Measurements from ENCODE around the gene SLC2A8.

Gene SLC2A8

GRCh38 chr9:127358023-127358535 is 38.9 kb upstream of the SLC2A8 start:
- Histone ChIP-seq H3K36me3 (ENCODE audit: insufficient read depth, low read length) (no peaks in the 10 kb centered on the region), H2AFZ (ENCODE audit: low read length) (no peak overlapping the region), H4K20me1 (ENCODE audit: insufficient read depth, low read length, poor library complexity, severe bottlenecking) (no peaks in the 10 kb centered on the region), H3K4me3 (ENCODE audit: low read length, poor library complexity, severe bottlenecking) (no peak overlapping the region), H3K9ac (ENCODE audit: low read depth, low read length, poor library complexity, severe bottlenecking) (no peak overlapping the region), H3K9me3 (ENCODE audit: insufficient read depth, low read depth, low read length) (no peaks in the 10 kb centered on the region), H3K79me2 (ENCODE audit: insufficient read depth, low read length) (no peaks in the 10 kb centered on the region), H3K27me3 (ENCODE audit: insufficient read depth, low read length, poor library complexity, severe bottlenecking) (no peaks in the 10 kb centered on the region), H3K4me2 (ENCODE audit: low read depth, low read length, poor library complexity, severe bottlenecking) (no peak overlapping the region), H3F3A (ENCODE audit: low read depth) (no peaks in the 10 kb centered on the region), H3K9me2 (replicated peaks; ENCODE audit: low read depth, low read length) (no peaks in the 10 kb centered on the region), H3K4me1 (ENCODE audit: insufficient read depth, low read length, poor library complexity, severe bottlenecking) (peaks cover 12% of the 10 kb centered on the region)
- no peak for TF ChIP-seq CTCF (conservative IDR thresholded peaks at IDR 0.05; ENCODE audit: low read length)
- TF ChIP-seq EZH2phosphoT487 (IDR thresholded peaks at IDR 0.05; ENCODE audit: borderline replicate concordance): no peak

DNA sequence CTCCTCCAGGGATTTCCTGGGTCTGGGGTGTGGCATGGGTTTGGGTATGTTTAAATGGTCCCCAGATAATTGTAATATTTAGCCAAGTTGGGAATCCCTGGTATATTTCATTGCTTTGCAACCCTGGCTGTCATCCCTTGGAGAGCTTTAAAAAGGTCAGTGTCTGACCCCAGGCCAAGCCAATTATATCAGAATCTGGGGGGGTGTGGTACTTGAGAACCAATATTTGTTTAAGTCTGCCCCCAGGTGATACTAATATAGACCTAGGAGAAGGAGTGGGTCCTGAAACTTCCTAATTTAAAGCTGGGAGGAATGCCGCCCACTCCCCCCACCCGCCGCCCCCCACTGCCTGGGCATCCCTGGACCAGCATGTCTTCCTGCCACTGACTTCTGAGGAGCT is 38.2 kb upstream of the SLC2A8 start:
- no peaks in the 10 kb centered on the region for H3K9me3 ChIP-seq (ENCODE audit: insufficient read depth, low read depth, low read length)
- no peak for TF ChIP-seq EZH2phosphoT487 (IDR thresholded peaks at IDR 0.05; ENCODE audit: borderline replicate concordance)
- TF ChIP-seq CTCF (conservative IDR thresholded peaks at IDR 0.05; ENCODE audit: low read length): no peak
- H3K36me3 ChIP-seq (ENCODE audit: insufficient read depth, low read length): no peaks in the 10 kb centered on the region

DNA sequence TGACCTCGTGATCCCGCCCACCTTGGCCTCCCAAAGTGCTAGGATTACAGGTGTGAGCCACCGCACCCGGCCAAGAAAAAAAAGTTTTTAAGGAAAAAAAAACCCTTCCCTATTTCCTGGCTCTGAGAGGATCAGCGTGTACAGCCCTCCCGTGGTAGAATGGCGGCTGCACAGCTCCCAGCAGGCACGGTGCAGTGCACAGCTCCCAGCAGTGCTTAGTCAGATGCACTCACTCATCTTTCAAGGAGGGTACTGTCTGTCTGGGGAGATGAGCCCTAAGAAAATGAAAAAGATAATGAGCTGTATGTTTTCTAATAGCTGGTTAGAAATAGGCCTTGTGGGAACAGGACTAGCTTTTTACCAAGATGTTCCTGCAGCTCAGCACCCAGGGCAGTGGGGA is 36.7 kb upstream of the SLC2A8 start:
- Histone ChIP-seq H3K36me3 (ENCODE audit: insufficient read depth, low read length) (no peaks in the 10 kb centered on the region), H3K4me1 (ENCODE audit: insufficient read depth, low read length, poor library complexity, severe bottlenecking) (peaks cover 12% of the 10 kb centered on the region), H3K4me3 (ENCODE audit: low read length, poor library complexity, severe bottlenecking) (no peak overlapping the region), H3K4me2 (ENCODE audit: low read depth, low read length, poor library complexity, severe bottlenecking) (no peak overlapping the region), H3K9me3 (ENCODE audit: insufficient read depth, low read depth, low read length) (no peaks in the 10 kb centered on the region), H3K9ac (ENCODE audit: low read depth, low read length, poor library complexity, severe bottlenecking) (no peak overlapping the region), H3F3A (ENCODE audit: low read depth) (no peaks in the 10 kb centered on the region), H2AFZ (ENCODE audit: low read length) (no peak overlapping the region), H3K79me2 (ENCODE audit: insufficient read depth, low read length) (no peaks in the 10 kb centered on the region), H3K27me3 (ENCODE audit: insufficient read depth, low read length, poor library complexity, severe bottlenecking) (peaks cover 4% of the 10 kb centered on the region), H4K20me1 (ENCODE audit: insufficient read depth, low read length, poor library complexity, severe bottlenecking) (no peaks in the 10 kb centered on the region), H3K9me2 (replicated peaks; ENCODE audit: low read depth, low read length) (no peaks in the 10 kb centered on the region)
- TF ChIP-seq EZH2phosphoT487 (IDR thresholded peaks at IDR 0.05; ENCODE audit: borderline replicate concordance): no peak
- no peak for TF ChIP-seq CTCF (conservative IDR thresholded peaks at IDR 0.05; ENCODE audit: low read length)

More for the DNA sequence above, 38.2 kb upstream of the SLC2A8 start:
- H3K9me2 ChIP-seq (replicated peaks; ENCODE audit: low read depth, low read length): no peaks in the 10 kb centered on the region
- H3K4me3 ChIP-seq (ENCODE audit: low read length, poor library complexity, severe bottlenecking): no peak overlapping the region
- peaks cover 12% of the 10 kb centered on the region for H3K4me1 ChIP-seq (ENCODE audit: insufficient read depth, low read length, poor library complexity, severe bottlenecking)
- H2AFZ ChIP-seq (ENCODE audit: low read length): no peak overlapping the region
- H3F3A ChIP-seq (ENCODE audit: low read depth): no peaks in the 10 kb centered on the region
- H3K4me2 ChIP-seq (ENCODE audit: low read depth, low read length, poor library complexity, severe bottlenecking): no peak overlapping the region
- H4K20me1 ChIP-seq (ENCODE audit: insufficient read depth, low read length, poor library complexity, severe bottlenecking): no peaks in the 10 kb centered on the region
- H3K9ac ChIP-seq (ENCODE audit: low read depth, low read length, poor library complexity, severe bottlenecking): no peak overlapping the region
- H3K79me2 ChIP-seq (ENCODE audit: insufficient read depth, low read length): no peaks in the 10 kb centered on the region
- H3K27me3 ChIP-seq (ENCODE audit: insufficient read depth, low read length, poor library complexity, severe bottlenecking): peaks cover under 1% of the 10 kb centered on the region
